Activated T-helper 17 cell treated with anti-CD3 and anti-CD28 coated beads, Interleukin-2, amount 50 U/mL, for 72 hours (primary cell): ENCODE measurements around the gene RSRC1. TPM values are rescaled to one million over a fixed set of nuclear protein-coding genes. Genes with fewer than 3 reads are reported as not detected.
A peak's percentile ranks its signal among the peaks of the same experiment; 100 is the strongest.
"Not testable (repeated sequence)": the region's sequence is repeated elsewhere in the genome, so short reads cannot be mapped to it uniquely, and the experiment has no call there.

Experiments used
- ATAC-seq: fragments of 150-1000 bp; cut with Tn5 transposase; replicated peaks from 2 replicates; pipeline ENCODE4 v1.10.0; 2021; ENCODE audit warnings: mild to moderate bottlenecking, moderate library complexity
- H3K27ac Mint-ChIP-seq: one replicate; pipeline ENCODE4 v1.8.0; 2022; ENCODE audit warnings: mixed read lengths
- H3K27me3 Mint-ChIP-seq: one replicate; pipeline ENCODE4 v1.8.0; 2022; ENCODE audit warnings: mixed read lengths
- H3K36me3 Mint-ChIP-seq: one replicate; pipeline ENCODE4 v1.8.0; 2022; ENCODE audit warnings: low read depth, mild to moderate bottlenecking, mixed read lengths
- H3K4me1 Mint-ChIP-seq: one replicate; pipeline ENCODE4 v1.8.0; 2022; ENCODE audit warnings: mixed read lengths
- H3K4me3 Mint-ChIP-seq: one replicate; pipeline ENCODE4 v1.8.0; 2022; ENCODE audit warnings: mild to moderate bottlenecking, mixed read lengths
- H3K9me3 Mint-ChIP-seq: one replicate; pipeline ENCODE4 v1.8.0; 2022; ENCODE audit warnings: mixed read lengths
- total RNA-seq, 2 donors: library from RNA; stranded (reverse); gene quantifications; one replicate each; pipeline ENCODE4 v1.2.3, GENCODE V29; 2022

RSRC1 gene, protein sequence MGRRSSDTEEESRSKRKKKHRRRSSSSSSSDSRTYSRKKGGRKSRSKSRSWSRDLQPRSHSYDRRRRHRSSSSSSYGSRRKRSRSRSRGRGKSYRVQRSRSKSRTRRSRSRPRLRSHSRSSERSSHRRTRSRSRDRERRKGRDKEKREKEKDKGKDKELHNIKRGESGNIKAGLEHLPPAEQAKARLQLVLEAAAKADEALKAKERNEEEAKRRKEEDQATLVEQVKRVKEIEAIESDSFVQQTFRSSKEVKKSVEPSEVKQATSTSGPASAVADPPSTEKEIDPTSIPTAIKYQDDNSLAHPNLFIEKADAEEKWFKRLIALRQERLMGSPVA
- 10 to 100 TPM; 28.2 to 32.4 TPM for total RNA-seq

- peak within 1 kb of the TSS; percentile 95 for H3K27ac Mint-ChIP-seq
- peaks cover 12% of the 10 kb centered on the region for H3K36me3 Mint-ChIP-seq
- H3K27me3 Mint-ChIP-seq: peaks cover 30% of the 10 kb centered on the region
- H3K4me1 Mint-ChIP-seq: peaks cover 22% of the 10 kb centered on the region
- peak; percentile 87 for ATAC-seq
- H3K9me3 Mint-ChIP-seq: no peaks in the 10 kb centered on the region
- H3K4me3 Mint-ChIP-seq: peak within 1 kb of the TSS; percentile 100
These were observed at the start of gene RSRC1 for GRCh38 chr3:158109804-158110657. TSS of gene RSRC1 (plus strand) at chr3:158110089. CDS start at chr3:158122105, 12,016 bp downstream.

- H3K27ac Mint-ChIP-seq, ATAC-seq, H3K36me3 Mint-ChIP-seq, H3K4me1 Mint-ChIP-seq, H3K9me3 Mint-ChIP-seq, H3K4me3 Mint-ChIP-seq: not testable (repeated sequence)
- H3K27me3 Mint-ChIP-seq: peaks cover 15% of the 10 kb centered on the region
These were observed 44.3 kb upstream of the RSRC1 start for GRCh38 chr3:158065574-158065973.

- H3K4me1 Mint-ChIP-seq: no peaks in the 10 kb centered on the region
These were observed 37.1 kb upstream of the RSRC1 start for GRCh38 chr3:158072790-158073189.

GRCh38 chr3:158074591-158074990, 35.3 kb upstream of the RSRC1 start:
- Mint-ChIP-seq H3K27ac (no peak overlapping the region), H3K9me3 (no peaks in the 10 kb centered on the region), H3K4me1 (no peaks in the 10 kb centered on the region), H3K4me3 (no peak overlapping the region), H3K27me3 (peaks cover 21% of the 10 kb centered on the region), H3K36me3 (no peaks in the 10 kb centered on the region)
- ATAC-seq: no peak

More at GRCh38 chr3:158072790-158073189, 37.1 kb upstream of the RSRC1 start:
- H3K4me3 Mint-ChIP-seq: no peak overlapping the region
- H3K27ac Mint-ChIP-seq: no peak overlapping the region
- H3K27me3 Mint-ChIP-seq: peaks cover 21% of the 10 kb centered on the region
- no peaks in the 10 kb centered on the region for H3K36me3 Mint-ChIP-seq
- H3K9me3 Mint-ChIP-seq: no peaks in the 10 kb centered on the region
- ATAC-seq: no peak

DNA sequence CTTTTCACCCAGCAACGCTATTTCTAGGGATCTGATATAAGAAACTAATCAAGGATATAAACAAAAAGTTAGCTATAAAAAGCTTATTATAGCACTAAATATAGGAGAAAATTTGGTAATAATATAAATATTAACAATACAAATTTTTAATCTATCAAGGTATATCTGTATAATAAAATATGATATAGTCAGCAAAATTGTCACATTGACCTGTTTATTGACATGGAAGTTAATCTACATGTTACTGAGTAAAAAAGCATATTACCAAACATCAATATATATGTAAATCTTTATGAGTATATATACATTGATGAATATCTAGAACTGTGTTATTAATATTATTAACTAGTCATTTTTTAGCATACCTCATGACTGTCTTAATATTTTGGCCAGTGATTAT, 30.3 kb upstream of the RSRC1 start:
- Mint-ChIP-seq H3K36me3 (no peaks in the 10 kb centered on the region), H3K27me3 (peaks cover 12% of the 10 kb centered on the region), H3K27ac (no peak overlapping the region)

GRCh38 chr3:158084651-158085050, 25.2 kb upstream of the RSRC1 start:
- no peak overlapping the region for H3K27ac Mint-ChIP-seq
- ATAC-seq: no peak
- peaks cover 35% of the 10 kb centered on the region for H3K27me3 Mint-ChIP-seq
- H3K4me1 Mint-ChIP-seq: no peaks in the 10 kb centered on the region
- no peaks in the 10 kb centered on the region for H3K36me3 Mint-ChIP-seq
- no peaks in the 10 kb centered on the region for H3K9me3 Mint-ChIP-seq
- H3K4me3 Mint-ChIP-seq: no peak overlapping the region

More for the DNA sequence above, 30.3 kb upstream of the RSRC1 start:
- Mint-ChIP-seq H3K4me1 (no peaks in the 10 kb centered on the region), H3K4me3 (no peak overlapping the region), H3K9me3 (no peaks in the 10 kb centered on the region)
- ATAC-seq: no peak

- H3K4me3 Mint-ChIP-seq: no peak overlapping the region
- H3K27ac Mint-ChIP-seq: no peak overlapping the region
- ATAC-seq: no peak
- no peaks in the 10 kb centered on the region for H3K9me3 Mint-ChIP-seq
- peaks cover 42% of the 10 kb centered on the region for H3K27me3 Mint-ChIP-seq
- no peaks in the 10 kb centered on the region for H3K4me1 Mint-ChIP-seq
- no peaks in the 10 kb centered on the region for H3K36me3 Mint-ChIP-seq
These were observed 24.5 kb upstream of the RSRC1 start for GRCh38 chr3:158085358-158085757.

GRCh38 chr3:158085931-158086330, 24.0 kb upstream of the RSRC1 start:
- no peak for ATAC-seq
- Mint-ChIP-seq H3K9me3 (no peaks in the 10 kb centered on the region), H3K4me3 (no peak overlapping the region), H3K27me3 (peaks cover 48% of the 10 kb centered on the region), H3K36me3 (no peaks in the 10 kb centered on the region), H3K27ac (no peak overlapping the region), H3K4me1 (no peaks in the 10 kb centered on the region)

DNA sequence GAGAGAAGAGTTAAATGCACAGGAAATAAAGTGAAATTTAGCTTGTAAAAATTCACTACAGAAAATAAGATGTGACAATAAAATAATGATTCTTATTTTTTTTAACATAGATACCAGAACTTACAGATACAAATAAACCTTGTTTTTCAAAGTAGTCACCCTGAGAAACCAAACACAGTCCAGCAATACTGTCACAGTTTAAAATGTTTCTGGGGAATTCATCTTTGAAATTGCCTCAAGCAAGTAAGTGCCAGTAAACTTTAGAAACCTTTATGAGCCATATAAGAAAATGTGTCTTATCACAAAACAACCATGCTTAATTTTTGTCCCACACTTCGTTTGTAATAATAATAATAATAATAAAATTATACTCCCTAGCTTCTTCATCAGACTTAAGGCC, 23.5 kb upstream of the RSRC1 start:
- H3K4me1 Mint-ChIP-seq: no peaks in the 10 kb centered on the region
- no peak overlapping the region for H3K27ac Mint-ChIP-seq
- no peak overlapping the region for H3K4me3 Mint-ChIP-seq
- no peak for ATAC-seq
- H3K36me3 Mint-ChIP-seq: no peaks in the 10 kb centered on the region
- H3K27me3 Mint-ChIP-seq: peaks cover 48% of the 10 kb centered on the region
- no peaks in the 10 kb centered on the region for H3K9me3 Mint-ChIP-seq

DNA sequence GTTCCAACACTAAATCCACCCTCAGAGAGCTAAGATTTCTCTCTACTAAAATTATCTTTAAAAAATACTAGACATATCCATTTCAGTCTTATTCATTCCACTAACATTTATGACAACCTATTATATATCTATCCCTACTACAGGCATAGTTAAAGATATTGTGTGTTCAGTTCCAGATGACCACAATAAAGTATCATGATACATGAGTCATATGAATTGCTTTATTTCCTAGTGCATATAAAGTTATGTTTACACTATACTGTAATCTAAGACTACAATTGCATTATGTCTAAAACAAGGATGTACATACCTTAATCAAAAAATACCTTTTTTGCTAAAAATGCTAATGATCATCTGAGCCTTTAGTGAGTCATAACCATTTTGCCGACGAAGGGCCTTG, 23.1 kb upstream of the RSRC1 start:
- no peaks in the 10 kb centered on the region for H3K4me1 Mint-ChIP-seq
- no peak overlapping the region for H3K27ac Mint-ChIP-seq
- ATAC-seq: no peak
- H3K4me3 Mint-ChIP-seq: no peak overlapping the region
- peaks cover 50% of the 10 kb centered on the region for H3K27me3 Mint-ChIP-seq
- H3K9me3 Mint-ChIP-seq: no peaks in the 10 kb centered on the region
- no peaks in the 10 kb centered on the region for H3K36me3 Mint-ChIP-seq

GRCh38 chr3:158091531-158091930, 18.4 kb upstream of the RSRC1 start:
- ATAC-seq: no peak
- no peaks in the 10 kb centered on the region for H3K36me3 Mint-ChIP-seq
- H3K9me3 Mint-ChIP-seq: peaks cover 3% of the 10 kb centered on the region
- no peak overlapping the region for H3K27ac Mint-ChIP-seq
- H3K4me1 Mint-ChIP-seq: no peaks in the 10 kb centered on the region
- no peak overlapping the region for H3K4me3 Mint-ChIP-seq
- peaks cover 66% of the 10 kb centered on the region for H3K27me3 Mint-ChIP-seq

DNA sequence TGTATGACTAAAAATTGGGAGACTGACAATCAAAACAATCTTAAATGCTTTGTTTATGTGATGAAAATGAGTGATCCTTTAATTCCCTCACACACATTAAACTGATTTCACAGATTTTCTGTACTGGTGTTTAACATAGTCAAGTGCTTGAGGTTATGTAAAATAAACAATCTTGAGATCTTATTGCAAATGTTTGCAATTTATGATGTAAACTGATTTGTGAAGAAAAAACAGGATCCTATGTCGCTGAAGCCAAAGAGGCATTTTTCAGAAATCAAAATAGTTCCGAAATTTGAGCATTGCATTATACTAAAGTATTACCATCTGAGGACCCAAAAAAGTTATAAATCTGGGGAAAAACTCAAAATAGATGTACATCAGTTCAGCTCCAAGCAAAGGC, 16.4 kb upstream of the RSRC1 start:
- H3K4me3 Mint-ChIP-seq: no peak overlapping the region
- ATAC-seq: no peak
- H3K36me3 Mint-ChIP-seq: peaks cover 10% of the 10 kb centered on the region
- H3K9me3 Mint-ChIP-seq: peaks cover 3% of the 10 kb centered on the region
- H3K4me1 Mint-ChIP-seq: peaks cover 7% of the 10 kb centered on the region
- peaks cover 72% of the 10 kb centered on the region for H3K27me3 Mint-ChIP-seq
- no peak overlapping the region for H3K27ac Mint-ChIP-seq

- no peak for ATAC-seq
- Mint-ChIP-seq H3K4me3 (no peak overlapping the region), H3K27ac (no peak overlapping the region), H3K4me1 (peaks cover 8% of the 10 kb centered on the region), H3K27me3 (peaks cover 73% of the 10 kb centered on the region), H3K9me3 (peaks cover 3% of the 10 kb centered on the region), H3K36me3 (peaks cover 10% of the 10 kb centered on the region)
These were observed 15.4 kb upstream of the RSRC1 start for GRCh38 chr3:158094235-158095110.

DNA sequence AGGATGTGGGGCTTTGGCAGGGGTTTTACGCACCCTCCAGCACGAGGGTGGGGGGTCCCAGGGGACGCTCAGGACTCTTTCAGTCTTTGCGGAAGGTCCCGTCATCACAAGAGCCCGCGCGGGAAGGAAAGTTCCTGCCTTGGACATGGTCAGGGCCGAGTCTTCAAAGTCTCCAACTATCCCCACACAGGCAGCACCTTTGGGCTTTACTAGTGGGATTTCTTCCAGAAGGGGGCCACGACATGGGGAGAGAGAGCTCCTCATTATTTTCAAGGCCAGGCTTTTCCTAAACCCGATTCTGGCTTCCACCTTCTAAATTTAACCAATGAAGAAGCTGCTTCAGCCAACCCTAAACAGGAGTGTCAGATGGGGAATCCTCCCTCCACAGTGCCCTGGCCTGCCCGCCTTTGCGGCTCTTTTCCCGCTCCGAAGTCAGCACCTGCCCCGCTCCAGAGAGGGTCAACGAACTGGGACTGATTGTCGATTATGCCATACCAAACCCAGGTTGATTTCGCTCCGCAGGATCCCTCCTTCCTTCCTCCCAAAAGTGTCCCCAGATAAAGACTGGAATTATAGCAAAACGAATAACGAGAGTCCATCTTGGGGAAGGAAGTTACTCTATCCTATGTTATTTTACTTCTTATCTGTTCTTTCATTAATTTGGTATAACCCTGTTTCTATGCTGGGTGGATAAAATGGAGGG, 14.6 kb upstream of the RSRC1 start:
- Mint-ChIP-seq H3K4me1 (peaks cover 8% of the 10 kb centered on the region), H3K27me3 (peaks cover 74% of the 10 kb centered on the region), H3K4me3 (no peak overlapping the region), H3K36me3 (peaks cover 10% of the 10 kb centered on the region), H3K9me3 (peaks cover 3% of the 10 kb centered on the region), H3K27ac (no peak overlapping the region)
- no peak for ATAC-seq
